ENCODE data around the gene CPLANE2.

Gene CPLANE2

DNA sequence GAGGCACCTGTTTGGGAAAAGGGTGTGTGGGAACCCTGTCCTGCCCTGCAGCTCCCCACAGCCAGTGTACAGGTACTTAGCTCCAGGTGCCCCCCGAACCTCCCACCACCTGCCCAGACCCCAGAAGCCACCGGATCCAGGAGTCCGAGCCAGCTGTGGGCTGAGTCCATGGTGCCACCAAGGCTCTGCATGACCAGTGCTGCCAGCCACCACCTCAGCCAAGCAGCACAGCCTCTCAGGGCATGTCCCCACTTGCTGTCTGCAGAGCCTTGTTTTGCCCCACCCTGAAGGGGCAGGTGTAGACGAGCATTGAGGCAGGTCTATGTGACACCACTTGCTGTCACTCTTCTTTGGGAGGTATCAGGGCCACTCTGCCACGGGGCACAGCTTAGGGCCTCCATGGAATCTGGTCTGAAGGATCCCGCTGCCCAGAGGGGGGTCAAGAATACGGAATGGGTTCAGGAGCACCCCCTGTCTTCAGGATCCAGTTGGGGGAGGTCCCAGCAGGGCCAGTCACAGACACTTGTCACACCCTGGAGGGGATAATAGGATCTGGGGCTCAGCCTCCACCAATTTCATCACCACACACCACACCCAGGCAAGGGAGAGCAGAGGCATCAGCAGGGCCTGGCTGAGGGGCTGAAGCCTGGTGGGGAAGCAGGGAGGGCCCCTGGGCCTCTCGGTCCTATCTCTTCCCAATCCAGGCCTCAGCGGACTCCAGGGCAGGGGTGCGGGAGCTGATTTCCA, 52.3 kb downstream of the CPLANE2 start:
- DNase-seq (ENCODE audit: low spot score) = no peak
- TF ChIP-seq, protein P1, sequence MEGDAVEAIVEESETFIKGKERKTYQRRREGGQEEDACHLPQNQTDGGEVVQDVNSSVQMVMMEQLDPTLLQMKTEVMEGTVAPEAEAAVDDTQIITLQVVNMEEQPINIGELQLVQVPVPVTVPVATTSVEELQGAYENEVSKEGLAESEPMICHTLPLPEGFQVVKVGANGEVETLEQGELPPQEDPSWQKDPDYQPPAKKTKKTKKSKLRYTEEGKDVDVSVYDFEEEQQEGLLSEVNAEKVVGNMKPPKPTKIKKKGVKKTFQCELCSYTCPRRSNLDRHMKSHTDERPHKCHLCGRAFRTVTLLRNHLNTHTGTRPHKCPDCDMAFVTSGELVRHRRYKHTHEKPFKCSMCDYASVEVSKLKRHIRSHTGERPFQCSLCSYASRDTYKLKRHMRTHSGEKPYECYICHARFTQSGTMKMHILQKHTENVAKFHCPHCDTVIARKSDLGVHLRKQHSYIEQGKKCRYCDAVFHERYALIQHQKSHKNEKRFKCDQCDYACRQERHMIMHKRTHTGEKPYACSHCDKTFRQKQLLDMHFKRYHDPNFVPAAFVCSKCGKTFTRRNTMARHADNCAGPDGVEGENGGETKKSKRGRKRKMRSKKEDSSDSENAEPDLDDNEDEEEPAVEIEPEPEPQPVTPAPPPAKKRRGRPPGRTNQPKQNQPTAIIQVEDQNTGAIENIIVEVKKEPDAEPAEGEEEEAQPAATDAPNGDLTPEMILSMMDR (IDR thresholded peaks at IDR 0.05; ENCODE audit: extremely low read depth, missing control alignments) = no peak

DNA sequence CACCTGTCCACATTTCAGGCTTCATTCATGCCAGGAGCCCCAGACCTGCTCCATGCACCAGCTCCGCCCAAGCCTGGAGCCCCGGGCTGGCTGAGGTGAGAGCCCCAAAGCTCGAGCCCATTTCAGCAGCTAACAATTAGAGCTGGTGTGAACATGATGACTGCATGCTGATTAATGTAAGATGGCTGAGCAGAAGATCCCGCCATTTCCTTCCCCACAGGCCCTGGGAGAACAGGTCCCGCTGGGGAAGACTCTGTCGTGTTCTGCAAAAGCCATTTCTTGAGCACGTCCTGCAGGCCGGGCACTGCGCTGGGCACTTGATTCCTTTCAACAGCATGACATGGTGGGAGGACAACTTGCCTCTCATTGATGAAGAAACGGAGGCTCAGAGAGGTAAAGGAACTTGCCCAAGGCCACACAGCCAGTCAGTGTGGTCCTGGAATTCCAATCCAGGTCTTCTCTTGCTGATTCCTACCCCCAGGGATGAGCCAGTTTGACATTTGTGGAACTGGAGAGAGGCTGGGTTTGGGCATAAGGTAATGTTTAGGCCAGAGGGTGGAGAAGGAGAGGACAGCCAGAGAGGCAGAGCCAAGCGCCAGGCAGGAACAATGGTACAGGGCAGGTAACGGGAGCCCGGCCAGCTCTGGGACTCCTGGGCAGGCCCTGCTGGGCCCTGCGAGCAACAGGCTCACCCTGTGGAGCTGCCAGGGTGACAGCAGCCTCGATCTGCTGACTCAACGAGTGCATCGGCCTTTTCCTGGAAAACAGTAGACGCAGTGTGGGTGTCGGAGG, 53.0 kb downstream of the CPLANE2 start:
- DNase-seq (ENCODE audit: low spot score) = no peak
- TF ChIP-seq, protein P1 (IDR thresholded peaks at IDR 0.05; ENCODE audit: extremely low read depth, missing control alignments) = no peak

GRCh38 chr1:16183179-16183578, 53.8 kb downstream of the CPLANE2 start:
- TF ChIP-seq, protein P1 (IDR thresholded peaks at IDR 0.05; ENCODE audit: extremely low read depth, missing control alignments) = no peak
- no peak for DNase-seq (ENCODE audit: low spot score)

DNA sequence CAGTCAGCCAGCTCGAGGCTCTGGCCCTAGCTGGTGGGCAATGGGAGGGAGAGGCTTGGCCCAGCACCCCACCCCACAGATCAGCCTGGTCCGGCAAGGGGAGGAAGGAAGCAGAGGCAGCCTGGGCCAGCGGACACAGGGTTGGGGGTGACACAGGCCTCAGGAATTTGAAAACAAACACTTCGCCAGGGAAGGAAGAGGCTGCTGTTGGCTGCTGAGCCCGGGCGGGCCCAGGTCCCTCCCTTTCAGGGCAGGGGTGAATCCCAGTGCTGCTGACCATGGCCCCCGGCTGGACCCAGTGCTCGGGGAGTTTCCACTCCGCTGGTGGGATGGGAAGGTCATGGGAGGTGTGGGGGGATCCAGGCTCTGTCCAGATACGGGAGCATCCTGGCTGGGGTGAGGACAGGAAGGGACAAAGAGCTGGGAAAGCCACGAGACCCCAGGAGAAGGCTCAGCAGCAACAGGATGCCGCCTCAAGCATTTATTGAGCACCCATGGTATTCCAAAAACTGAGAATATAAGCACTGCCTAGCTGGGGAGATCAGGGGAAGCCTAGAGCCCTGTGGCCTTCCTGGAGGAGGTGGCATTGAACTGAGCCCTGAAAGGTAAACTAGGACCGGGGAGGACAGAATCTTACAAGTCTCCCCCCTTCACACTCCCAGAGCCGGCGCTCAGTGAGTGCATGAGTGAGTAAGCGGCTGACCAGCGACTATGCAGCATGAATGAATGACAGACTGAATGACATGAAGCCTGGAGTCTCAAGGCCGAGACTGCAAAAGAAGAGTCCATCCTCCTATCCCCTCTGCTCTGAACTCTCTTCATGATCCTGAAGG, 54.9 kb downstream of the CPLANE2 start:
- TF ChIP-seq, protein P1 (IDR thresholded peaks at IDR 0.05; ENCODE audit: extremely low read depth, missing control alignments) = no peak
- DNase-seq (ENCODE audit: low spot score) = no peak
